ACHN (cell line): ENCODE data around the gene ATP5ME.

ENCODE experiments used
- DNase-seq: peaks from one replicate; pipeline ENCODE4 v3.0.0-alpha.2; 2015
- in situ Hi-C: cut with HindIII; loops from 2 replicates; pipeline ENCODE4 v1.10.0; 2017; ENCODE audit warnings: low sequenced_read_pairs, low pct_ligation_motif_present, low pct_unique_long_range_greater_than_20kb

ATP5ME gene

GRCh38 chr4:629636-629914 is 44.5 kb downstream of the ATP5ME start:
- in situ Hi-C loops, result no loop called here

GRCh38 chr4:628821-629635 is 45.0 kb downstream of the ATP5ME start:
- no peak for DNase-seq
- in situ Hi-C loops, result no loop called here

More at GRCh38 chr4:629636-629914, 44.5 kb downstream of the ATP5ME start:
- DNase-seq, result no peak

GRCh38 chr4:628311-628741 is 45.8 kb downstream of the ATP5ME start:
- DNase-seq, result no peak
- in situ Hi-C loops, result no loop called here

- in situ Hi-C loops, result no loop called here
- no peak for DNase-seq
These were observed 46.5 kb downstream of the ATP5ME start for GRCh38 chr4:627347-628125.

GRCh38 chr4:626201-627091 is 47.6 kb downstream of the ATP5ME start:
- in situ Hi-C loops, result no loop called here
- DNase-seq, result no peak

- DNase-seq, result no peak
- in situ Hi-C loops, result no loop called here
These were observed 48.4 kb downstream of the ATP5ME start for GRCh38 chr4:625631-626161.

GRCh38 chr4:624705-625590 is 49.1 kb downstream of the ATP5ME start, which contains the start of gene PDE6B:
Gene PDE6B, plus strand, starts transcription at chr4:625573. Its CDS starts 54 bp downstream, at chr4:625627.
- in situ Hi-C loops, result no loop called here
- DNase-seq, result peak; percentile 59

- no peak for DNase-seq
- in situ Hi-C loops, result no loop called here
These were observed 50.0 kb downstream of the ATP5ME start for GRCh38 chr4:623914-624566.

GRCh38 chr4:622996-623913 is 50.8 kb downstream of the ATP5ME start:
- DNase-seq, result no peak
- in situ Hi-C loops, result no loop called here
